DND-41 (cell line): ENCODE results near the gene DCLK2.

Experiments
- ATAC-seq: fragments of 200-7000 bp; cut with Tn5 transposase; 3 replicates; pipeline ENCODE4 v1.9.1; 2021; ENCODE audit warnings: low read depth; ENCODE audit not compliant: insufficient read depth
- DNase-seq: peaks from one replicate; pipeline ENCODE4 v3.0.0-alpha.2; 2020
- H2AFZ ChIP-seq: 2 replicates; pipeline ENCODE4 v1.6.0; 2012; ENCODE audit warnings: low read depth, low read length
- H3K27ac ChIP-seq: 2 replicates; pipeline ENCODE4 v1.5.1; 2012; ENCODE audit warnings: low read length, inconsistent platforms
- H3K27me3 ChIP-seq: fragments of 200-600 bp; sonication (generic); 2 replicates; pipeline ENCODE4 v1.6.0; 2012; ENCODE audit warnings: low read length, mild to moderate bottlenecking, inconsistent platforms; ENCODE audit not compliant: insufficient read depth, poor library complexity
- H3K36me3 ChIP-seq: 2 replicates; pipeline ENCODE4 v1.5.1; 2012; ENCODE audit warnings: low read length, inconsistent platforms; ENCODE audit not compliant: insufficient read depth
- H3K4me1 ChIP-seq: 2 replicates; pipeline ENCODE4 v1.5.1; 2012; ENCODE audit warnings: mild to moderate bottlenecking, low read length; ENCODE audit not compliant: insufficient read depth
- H3K4me2 ChIP-seq: 2 replicates; pipeline ENCODE4 v1.6.0; 2012; ENCODE audit warnings: mild to moderate bottlenecking, moderate library complexity, low read length, inconsistent platforms; ENCODE audit not compliant: insufficient read depth
- H3K4me3 ChIP-seq, 2 experiments: fragments of 200-600 bp in 1 of 2; shearing (Covaris generic) in 1 of 2; 2 replicates each; pipeline ENCODE4 v1.5.1; 2012 to 2016; ENCODE audit warnings: inconsistent platforms in 2 of 2, low read length in 2 of 2, mild to moderate bottlenecking in 2 of 2, low read depth in 1 of 2, moderate library complexity in 1 of 2
- H3K79me2 ChIP-seq: 2 replicates; pipeline ENCODE4 v1.6.0; 2012; ENCODE audit warnings: low read length, inconsistent platforms; ENCODE audit not compliant: insufficient read depth
- H3K9ac ChIP-seq: 2 replicates; pipeline ENCODE4 v1.6.0; 2012; ENCODE audit warnings: low read depth, mild to moderate bottlenecking, inconsistent platforms, low read length, moderate library complexity
- H3K9me3 ChIP-seq: 2 replicates; pipeline ENCODE4 v1.5.1; 2012; ENCODE audit warnings: low read length, moderate library complexity, mild to moderate bottlenecking, inconsistent platforms; ENCODE audit not compliant: insufficient read depth, severe bottlenecking
- H4K20me1 ChIP-seq: 2 replicates; pipeline ENCODE4 v1.6.0; 2012; ENCODE audit warnings: low read length; ENCODE audit not compliant: insufficient read depth
- CTCF ChIP-seq: IDR thresholded peaks from 2 replicates; pipeline ENCODE4 v1.5.1; 2012; ENCODE audit warnings: borderline replicate concordance, low read length, moderate library complexity, mild to moderate bottlenecking; ENCODE audit not compliant: poor library complexity, severe bottlenecking; ENCODE audit errors: extremely low read depth
- EZH2 ChIP-seq: IDR thresholded peaks from 3 replicates; pipeline ENCODE4 v1.6.1; 2012; ENCODE audit warnings: borderline replicate concordance, low read depth, mild to moderate bottlenecking, moderate library complexity, low read length, inconsistent platforms; ENCODE audit not compliant: severe bottlenecking

Gene DCLK2

GRCh38 chr4:150140774-150141400 lies 62.6 kb downstream of the DCLK2 start:
- H3K27me3 ChIP-seq, result no peaks in the 10 kb centered on the region
- no peaks in the 10 kb centered on the region for H3K9me3 ChIP-seq
- no peaks in the 10 kb centered on the region for H4K20me1 ChIP-seq
- ATAC-seq, result no peak
- no peaks in the 10 kb centered on the region for H3K36me3 ChIP-seq
- no peak overlapping the region for H3K4me2 ChIP-seq
- no peaks in the 10 kb centered on the region for H3K79me2 ChIP-seq
- no peaks in the 10 kb centered on the region for H3K4me1 ChIP-seq
- H2AFZ ChIP-seq, result no peak overlapping the region
- TF ChIP-seq EZH2, result no peak
- TF ChIP-seq CTCF, result no peak
- DNase-seq, result no peak
- no peak overlapping the region for H3K27ac ChIP-seq
- H3K4me3 ChIP-seq, result no peak overlapping the region
- no peak overlapping the region for H3K9ac ChIP-seq

GRCh38 chr4:150141756-150142155 lies 63.5 kb downstream of the DCLK2 start:
- H4K20me1 ChIP-seq, result no peaks in the 10 kb centered on the region
- no peak for DNase-seq
- H3K27ac ChIP-seq, result no peak overlapping the region
- H3K4me3 ChIP-seq, result no peak overlapping the region
- H3K27me3 ChIP-seq, result no peaks in the 10 kb centered on the region
- H3K4me2 ChIP-seq, result no peak overlapping the region
- TF ChIP-seq EZH2 (no peak), CTCF (no peak)
- H3K9me3 ChIP-seq, result no peaks in the 10 kb centered on the region
- H3K4me1 ChIP-seq, result no peaks in the 10 kb centered on the region
- H3K79me2 ChIP-seq, result no peaks in the 10 kb centered on the region
- no peak overlapping the region for H3K9ac ChIP-seq
- no peak overlapping the region for H2AFZ ChIP-seq
- ATAC-seq, result no peak
- H3K36me3 ChIP-seq, result no peaks in the 10 kb centered on the region

GRCh38 chr4:150142831-150143230 lies 64.6 kb downstream of the DCLK2 start:
- H2AFZ ChIP-seq, result no peak overlapping the region
- no peak overlapping the region for H3K4me2 ChIP-seq
- ATAC-seq, result no peak
- no peaks in the 10 kb centered on the region for H4K20me1 ChIP-seq
- no peaks in the 10 kb centered on the region for H3K9me3 ChIP-seq
- H3K27me3 ChIP-seq, result no peaks in the 10 kb centered on the region
- H3K4me1 ChIP-seq, result no peaks in the 10 kb centered on the region
- H3K9ac ChIP-seq, result no peak overlapping the region
- TF ChIP-seq EZH2 (no peak), CTCF (no peak)
- no peak overlapping the region for H3K4me3 ChIP-seq
- H3K27ac ChIP-seq, result no peak overlapping the region
- H3K79me2 ChIP-seq, result no peaks in the 10 kb centered on the region
- H3K36me3 ChIP-seq, result no peaks in the 10 kb centered on the region
- no peak for DNase-seq
